GM19043 (cell line): ENCODE results near the gene IGSF9.

Experiments
- ATAC-seq: cut with Tn5 transposase; IDR thresholded peaks from one replicate; pipeline ENCODE4 v1.9.1; 2021; ENCODE audit warnings: low read depth; ENCODE audit not compliant: unreplicated experiment

Gene IGSF9

GRCh38 chr1:159945483-159946241, at the start of gene IGSF9:
Gene IGSF9 (minus strand): TSS chr1:159945613. CDS start chr1:159943454, 2,159 bp downstream.
- peak; percentile 76 for ATAC-seq

- ATAC-seq, result no peak
Measured at GRCh38 chr1:159994896-159995295, 49.5 kb upstream of the IGSF9 start.

GRCh38 chr1:159993911-159994310, 48.5 kb upstream of the IGSF9 start:
- no peak for ATAC-seq

- ATAC-seq, result no peak
Measured at GRCh38 chr1:159992161-159992560, 46.7 kb upstream of the IGSF9 start.

GRCh38 chr1:159991513-159991912, 46.1 kb upstream of the IGSF9 start:
- ATAC-seq, result no peak

GRCh38 chr1:159990005-159990404, 44.6 kb upstream of the IGSF9 start:
- no peak for ATAC-seq

GRCh38 chr1:159989581-159989980, 44.2 kb upstream of the IGSF9 start:
- no peak for ATAC-seq

GRCh38 chr1:159988006-159988405, 42.6 kb upstream of the IGSF9 start:
- no peak for ATAC-seq

- ATAC-seq, result no peak
Measured at GRCh38 chr1:159987186-159987585, 41.8 kb upstream of the IGSF9 start.

- no peak for ATAC-seq
Measured at GRCh38 chr1:159986531-159986930, 41.1 kb upstream of the IGSF9 start.

GRCh38 chr1:159986093-159986492, 40.7 kb upstream of the IGSF9 start:
- no peak for ATAC-seq

GRCh38 chr1:159985473-159985872, 40.1 kb upstream of the IGSF9 start:
- ATAC-seq, result no peak

- no peak for ATAC-seq
Measured at GRCh38 chr1:159983681-159984080, 38.3 kb upstream of the IGSF9 start.

GRCh38 chr1:159982280-159982679, 36.9 kb upstream of the IGSF9 start:
- no peak for ATAC-seq

GRCh38 chr1:159981351-159982055, 36.1 kb upstream of the IGSF9 start:
- no peak for ATAC-seq

- no peak for ATAC-seq
Measured at GRCh38 chr1:159980786-159981185, 35.4 kb upstream of the IGSF9 start.

- no peak for ATAC-seq
Measured at GRCh38 chr1:159980076-159980475, 34.7 kb upstream of the IGSF9 start.

- no peak for ATAC-seq
Measured at GRCh38 chr1:159979257-159979656, 33.8 kb upstream of the IGSF9 start.

GRCh38 chr1:159978107-159978398, 32.6 kb upstream of the IGSF9 start:
- no peak for ATAC-seq

GRCh38 chr1:159977364-159978106, 32.1 kb upstream of the IGSF9 start:
- ATAC-seq, result no peak

GRCh38 chr1:159974350-159974965, 29.0 kb upstream of the IGSF9 start:
- ATAC-seq, result no peak
